ENCODE data around the gene FRMD8. TPM values are rescaled to one million over a fixed set of nuclear protein-coding genes. Genes with fewer than 3 reads are reported as not detected.
"Not testable (repeated sequence)": the region's sequence is repeated elsewhere in the genome, so short reads cannot be mapped to it uniquely, and the experiment has no call there.

FRMD8 gene
- total RNA-seq, 1 donor from 2014 or later: 49.6 TPM

- H3K27ac Mint-ChIP-seq (ENCODE audit: unreplicated experiment): no peak overlapping the region
- TF ChIP-seq CTCF (IDR thresholded peaks at IDR 0.05): no peak
- H3K9me3 Mint-ChIP-seq (ENCODE audit: low read depth): no peaks in the 10 kb centered on the region
- no peak overlapping the region for H3K4me3 Mint-ChIP-seq (ENCODE audit: unreplicated experiment)
- H3K36me3 Mint-ChIP-seq (ENCODE audit: low read depth): peaks cover 20% of the 10 kb centered on the region
- no peaks in the 10 kb centered on the region for H3K27me3 Mint-ChIP-seq (ENCODE audit: low read depth)
- DNase-seq (ENCODE audit: low spot score): no peak
- H3K4me1 Mint-ChIP-seq (ENCODE audit: low read depth): no peaks in the 10 kb centered on the region
These were observed 17.8 kb downstream of the FRMD8 start for GRCh38 chr11:65404210-65404609.

- Mint-ChIP-seq H3K27me3 (ENCODE audit: low read depth) (no peaks in the 10 kb centered on the region), H3K9me3 (ENCODE audit: low read depth) (no peaks in the 10 kb centered on the region), H3K4me3 (ENCODE audit: unreplicated experiment) (no peak overlapping the region), H3K4me1 (ENCODE audit: low read depth) (no peaks in the 10 kb centered on the region), H3K36me3 (ENCODE audit: low read depth) (peaks cover 15% of the 10 kb centered on the region), H3K27ac (ENCODE audit: unreplicated experiment) (no peak overlapping the region)
- TF ChIP-seq CTCF (IDR thresholded peaks at IDR 0.05): no peak
- DNase-seq (ENCODE audit: low spot score): peak; percentile 93
These were observed 18.4 kb downstream of the FRMD8 start for GRCh38 chr11:65404638-65405339.

- DNase-seq (ENCODE audit: low spot score): peak; percentile 74
- TF ChIP-seq CTCF (IDR thresholded peaks at IDR 0.05): no peak
- Mint-ChIP-seq H3K9me3 (ENCODE audit: low read depth) (no peaks in the 10 kb centered on the region), H3K27me3 (ENCODE audit: low read depth) (no peaks in the 10 kb centered on the region), H3K4me3 (ENCODE audit: unreplicated experiment) (no peak overlapping the region), H3K4me1 (ENCODE audit: low read depth) (peaks cover 9% of the 10 kb centered on the region), H3K27ac (ENCODE audit: unreplicated experiment) (no peak overlapping the region), H3K36me3 (ENCODE audit: low read depth) (peaks cover 5% of the 10 kb centered on the region)
These were observed 24.7 kb downstream of the FRMD8 start for GRCh38 chr11:65410936-65411680.

GRCh38 chr11:65411681-65412070 is 25.2 kb downstream of the FRMD8 start:
- H3K4me1 Mint-ChIP-seq (ENCODE audit: low read depth): peaks cover 15% of the 10 kb centered on the region
- no peak for TF ChIP-seq CTCF (IDR thresholded peaks at IDR 0.05)
- no peaks in the 10 kb centered on the region for H3K9me3 Mint-ChIP-seq (ENCODE audit: low read depth)
- no peak overlapping the region for H3K27ac Mint-ChIP-seq (ENCODE audit: unreplicated experiment)
- H3K4me3 Mint-ChIP-seq (ENCODE audit: unreplicated experiment): no peak overlapping the region
- H3K27me3 Mint-ChIP-seq (ENCODE audit: low read depth): no peaks in the 10 kb centered on the region
- peaks cover 5% of the 10 kb centered on the region for H3K36me3 Mint-ChIP-seq (ENCODE audit: low read depth)
- peak; percentile 63 for DNase-seq (ENCODE audit: low spot score)

GRCh38 chr11:65412271-65413076 is 26.0 kb downstream of the FRMD8 start:
- TF ChIP-seq CTCF (IDR thresholded peaks at IDR 0.05): no peak
- peaks cover 23% of the 10 kb centered on the region for H3K4me1 Mint-ChIP-seq (ENCODE audit: low read depth)
- H3K4me3 Mint-ChIP-seq (ENCODE audit: unreplicated experiment): no peak overlapping the region
- H3K9me3 Mint-ChIP-seq (ENCODE audit: low read depth): no peaks in the 10 kb centered on the region
- H3K27ac Mint-ChIP-seq (ENCODE audit: unreplicated experiment): no peak overlapping the region
- H3K27me3 Mint-ChIP-seq (ENCODE audit: low read depth): no peaks in the 10 kb centered on the region
- peaks cover 3% of the 10 kb centered on the region for H3K36me3 Mint-ChIP-seq (ENCODE audit: low read depth)
- peak; percentile 64 for DNase-seq (ENCODE audit: low spot score)

GRCh38 chr11:65413077-65413664 is 26.7 kb downstream of the FRMD8 start:
- not testable (repeated sequence) for H3K27ac Mint-ChIP-seq (ENCODE audit: unreplicated experiment); H3K36me3 Mint-ChIP-seq (ENCODE audit: low read depth); H3K4me3 Mint-ChIP-seq (ENCODE audit: unreplicated experiment); H3K9me3 Mint-ChIP-seq (ENCODE audit: low read depth); H3K27me3 Mint-ChIP-seq (ENCODE audit: low read depth)
- peak; percentile 40 for DNase-seq (ENCODE audit: low spot score)
- H3K4me1 Mint-ChIP-seq (ENCODE audit: low read depth): peaks cover 30% of the 10 kb centered on the region
